Stimulated activated CD8-positive, alpha-beta memory T cell treated with anti-CD3 and anti-CD28 coated beads, Interleukin-15, amount 100 ng/mL, for 4 hours (primary cell): Measurements from ENCODE around the gene EXOSC2.

Experiments used
- DNase-seq, 2 donors: peaks; one replicate each; pipeline ENCODE4 v3.0.0-alpha.2; 2020; ENCODE audit warnings: low read depth in 2 of 2

The EXOSC2 gene

GRCh38 chr9:130736834-130737233 is 43.3 kb downstream of the EXOSC2 start:
- DNase-seq = no peak

- no peak for DNase-seq
Measured at GRCh38 chr9:130738281-130738680, 44.7 kb downstream of the EXOSC2 start.

DNA sequence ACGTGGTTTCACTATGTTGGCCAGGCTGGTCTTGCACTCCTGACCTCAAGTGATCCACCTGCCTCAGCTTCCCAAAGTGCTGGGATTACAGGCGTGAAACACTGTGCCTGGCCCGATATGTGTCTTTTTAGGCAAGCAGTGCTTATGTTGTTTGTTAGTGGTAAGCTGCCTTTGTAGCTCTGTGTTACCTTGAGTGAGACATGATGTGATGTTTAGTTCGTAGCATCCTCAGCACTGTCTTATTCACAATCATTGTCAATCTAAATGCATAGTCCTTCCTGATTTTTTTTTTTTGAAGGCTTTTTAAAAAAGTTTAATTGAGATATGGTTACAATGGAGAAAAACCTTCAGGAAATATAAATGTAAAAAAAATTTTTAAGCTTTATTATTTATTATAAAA is 45.5 kb downstream of the EXOSC2 start:
- no peak for DNase-seq

- DNase-seq = no peak
Measured at GRCh38 chr9:130740218-130741023, 46.8 kb downstream of the EXOSC2 start.

DNA sequence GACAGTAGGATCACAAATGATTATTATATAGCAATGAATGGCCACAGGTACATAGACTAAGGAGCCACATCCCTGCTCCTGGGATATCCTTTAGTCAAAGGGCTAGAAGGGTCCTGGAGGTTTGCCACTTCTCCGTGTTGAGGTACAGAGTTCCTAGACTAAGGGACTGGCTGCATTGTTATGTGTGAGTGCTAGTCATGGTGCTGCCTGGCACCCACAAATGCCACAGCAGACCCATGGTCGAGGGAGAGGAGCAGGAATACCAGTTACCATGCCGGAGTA is 47.4 kb downstream of the EXOSC2 start:
- DNase-seq = no peak

GRCh38 chr9:130741831-130742449 is 48.4 kb downstream of the EXOSC2 start:
- DNase-seq = no peak

- no peak for DNase-seq
Measured at GRCh38 chr9:130743656-130744055, 50.1 kb downstream of the EXOSC2 start.

DNA sequence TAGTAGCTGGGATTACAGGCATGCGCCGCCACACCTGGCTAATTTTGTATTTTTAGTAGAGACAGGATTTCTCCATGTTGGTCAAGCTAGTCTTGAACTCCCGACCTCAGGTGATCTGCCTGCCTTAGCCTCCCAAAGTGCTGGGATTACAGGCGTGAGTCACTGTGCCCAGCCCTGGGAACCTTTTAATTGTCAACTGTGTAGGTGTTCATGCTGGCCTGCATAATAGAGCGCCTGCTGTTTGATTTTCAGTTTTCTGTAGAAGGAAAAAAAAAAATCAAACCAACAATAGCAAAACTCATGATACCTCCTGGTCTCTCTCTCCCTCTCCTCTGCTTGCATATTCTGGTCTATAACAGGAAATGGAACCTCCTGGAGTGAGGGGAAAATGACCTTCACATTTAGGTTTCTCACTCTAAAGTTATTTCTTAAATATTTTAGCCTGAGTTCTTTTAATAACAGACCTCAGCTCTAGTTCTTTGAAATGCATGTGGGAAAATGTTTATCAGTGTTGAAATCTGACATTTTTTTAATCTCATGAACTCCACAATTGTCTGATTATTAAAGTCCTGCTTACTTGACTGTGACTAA is 51.7 kb downstream of the EXOSC2 start:
- no peak for DNase-seq

DNA sequence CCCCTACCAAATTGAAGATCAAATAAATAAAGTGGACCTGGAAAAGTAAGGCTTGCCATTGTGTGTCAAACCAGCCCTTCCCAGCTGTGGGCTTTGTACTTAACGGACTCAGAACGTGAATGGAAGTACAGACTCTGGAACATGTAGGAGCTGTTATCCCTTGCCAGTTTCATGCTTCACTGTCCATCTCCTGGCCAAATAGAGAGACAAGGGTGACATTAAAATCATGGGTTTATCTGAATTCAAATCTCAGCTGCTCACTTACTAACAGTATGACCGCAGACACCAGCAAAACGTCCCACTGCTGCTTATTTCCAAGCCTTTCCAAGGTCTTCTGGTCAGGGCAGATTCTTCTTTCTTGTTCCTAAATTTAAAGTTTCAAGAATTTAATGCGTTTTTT is 52.2 kb downstream of the EXOSC2 start:
- DNase-seq = no peak

- DNase-seq = no peak
Measured at GRCh38 chr9:130746434-130747212, 53.0 kb downstream of the EXOSC2 start.

DNA sequence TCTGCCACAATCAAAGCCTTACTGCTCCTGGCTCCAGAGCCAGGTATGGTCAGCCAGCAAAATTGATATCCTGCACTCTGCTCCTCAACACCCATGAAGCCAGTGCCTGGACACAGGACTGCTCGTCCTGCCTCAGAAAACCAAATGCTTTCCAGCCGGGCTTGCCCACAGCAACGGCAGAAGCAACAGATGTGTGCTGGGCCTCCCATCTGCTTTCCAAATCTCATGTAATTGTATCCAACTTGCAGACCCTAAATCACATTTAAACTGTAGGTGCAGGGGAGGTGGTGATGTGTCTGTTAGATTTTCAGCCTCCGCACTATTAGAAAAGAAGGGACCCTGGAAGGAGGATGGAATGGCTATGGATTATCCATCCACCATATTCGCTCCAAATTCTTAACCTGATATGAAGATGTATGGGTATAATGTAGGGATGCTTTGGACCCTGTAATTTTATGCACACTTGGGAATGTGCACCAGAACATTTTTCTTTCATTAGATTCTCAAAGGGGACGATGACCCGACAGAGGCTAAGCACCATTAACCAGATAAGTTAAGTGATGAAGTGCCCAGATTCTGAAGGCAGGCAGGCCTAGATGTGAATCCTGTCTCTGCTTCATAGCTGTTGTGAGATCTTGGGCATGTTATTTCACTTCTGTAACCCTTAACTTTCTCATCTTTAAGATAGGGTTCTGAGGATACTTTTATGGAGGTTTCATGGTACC is 58.2 kb downstream of the EXOSC2 start:
- DNase-seq = no peak
